Stomach (tissue), 9 donors: Measurements from ENCODE around the gene GLDN. TPM values are rescaled to one million over a fixed set of nuclear protein-coding genes. Genes with fewer than 3 reads are reported as not detected.

ENCODE experiments used
- DNase-seq, 2 donors: peaks; one replicate each; pipeline versions ENCODE4 v3.0.0 to v3.0.0-alpha.2; 2013 to 2019
- H3K27ac ChIP-seq, 5 donors: fragments of 200-600 bp in 4 of 5; sonication (generic) in 4 of 5; one replicate each; pipeline ENCODE4 v1.5.1; 2013 to 2019; ENCODE audit warnings: mild to moderate bottlenecking in 1 of 5, moderate library complexity in 1 of 5
- H3K27me3 ChIP-seq, 3 donors: fragments of 200-600 bp; sonication (generic); one replicate each; pipeline ENCODE4 v1.5.1; 2017 to 2019; ENCODE audit warnings: mixed run types in 1 of 3
- H3K36me3 ChIP-seq, 4 donors: fragments of 200-600 bp; sonication (generic); 1 replicate in 3 of 4; 2 replicates in 1 of 4; pipeline ENCODE4 v1.5.1; 2016 to 2019
- H3K4me1 ChIP-seq, 4 donors: fragments of 200-600 bp; sonication (generic); one replicate each; pipeline ENCODE4 v1.5.1; 2016 to 2019
- H3K4me3 ChIP-seq, 4 donors: fragments of 200-600 bp; sonication (generic) in 3 of 4; one replicate each; pipeline ENCODE4 v1.5.1; 2016 to 2019; ENCODE audit warnings: mild to moderate bottlenecking in 1 of 4
- H3K9me3 ChIP-seq, 4 donors: fragments of 200-600 bp; sonication (generic); one replicate each; pipeline ENCODE4 v1.5.1; 2016 to 2019
- EP300 ChIP-seq: sonication (generic); formaldehyde crosslinking; IDR thresholded peaks from one replicate; pipeline ENCODE4 v1.6.1; 2017; ENCODE audit warnings: antibody characterized with exemption
- POLR2A ChIP-seq, 4 donors: fragments of 450-650 bp; IDR thresholded peaks; one replicate each; pipeline ENCODE4 v1.6.1; 2016; ENCODE audit warnings: antibody characterized with exemption in 4 of 4, control low read depth in 2 of 4, mild to moderate bottlenecking in 1 of 4, moderate library complexity in 1 of 4
- POLR2AphosphoS5 ChIP-seq, 3 donors: sonication (generic); formaldehyde crosslinking; IDR thresholded peaks; one replicate each; pipeline ENCODE4 v1.6.1; 2016; ENCODE audit warnings: antibody characterized with exemption in 3 of 3
- WGBS, 5 donors: extraction: QIAGEN DNeasy Blood & Tissue Kit in 3 of 5; methylation state at CpG; one replicate each; pipeline versions ENCODE4 v1.1.5 to v1.1.7; 2013 to 2018; 5-methylcytosine and 5-hydroxymethylcytosine counted together
- intact Hi-C: fragments of 100-400 bp; cut with DNase I; formaldehyde crosslinking; loops from one replicate; pipeline ENCODE4 v1.15.1; 2023; ENCODE audit warnings: low total_unique reads
- polyA plus RNA-seq, 3 donors: library from polyadenylated mRNA; stranded (reverse); fragments of 200-250 nt; gene quantifications; one replicate each; pipeline ENCODE4 v1.2.3, GENCODE V29; 2013
- total RNA-seq, 5 donors: library from RNA; depleted of rRNA; stranded (reverse); fragments of >200 nt; gene quantifications; one replicate each; pipeline versions ENCODE4 v1.1.0 to v1.2.3, GENCODE V29; 2014 to 2016
- TF ChIP-seq, protein P1 (sequence below), 7 experiments: fragments of 450-650 bp in 4 of 7; fragments of 200-600 bp in 3 of 7; sonication (generic) in 3 of 7; IDR thresholded peaks; one replicate each; pipeline ENCODE4 v1.5.1; 2016 to 2019; ENCODE audit warnings: antibody characterized with exemption in 7 of 7, control low read depth in 2 of 7, mild to moderate bottlenecking in 1 of 7
- donor health status: healthy with polysubstance abuse.
- donor health status: Bipolar disorder and iron deficiency.
- donor health status: healthy.

GLDN gene
- total and polyA plus RNA-seq, 8 donors: 0.23 to 8.7 (median 1.7) TPM; not detected in 1

GRCh38 chr15:51388726-51389125 lies 47.3 kb downstream of the GLDN start:
- Histone ChIP-seq H3K36me3 (no peaks in the 10 kb centered on the region), H3K27ac (no peak overlapping the region), H3K4me3 (no peak overlapping the region), H3K4me1 (no peaks in the 10 kb centered on the region), H3K27me3 (peaks cover 0 to 10% (median 0%) of the 10 kb centered on the region in 3 donors), H3K9me3 (no peaks in the 10 kb centered on the region)
- DNase-seq: no peak
- WGBS, 5 donors: 86 to 97% (median 95%) methylated on average over 7 of the region's 7 CpGs
- TF ChIP-seq POLR2A (IDR thresholded peaks at IDR 0.05) (no peak), EP300 (no peak), POLR2AphosphoS5 (IDR thresholded peaks at IDR 0.05) (no peak)
- TF ChIP-seq, protein P1, sequence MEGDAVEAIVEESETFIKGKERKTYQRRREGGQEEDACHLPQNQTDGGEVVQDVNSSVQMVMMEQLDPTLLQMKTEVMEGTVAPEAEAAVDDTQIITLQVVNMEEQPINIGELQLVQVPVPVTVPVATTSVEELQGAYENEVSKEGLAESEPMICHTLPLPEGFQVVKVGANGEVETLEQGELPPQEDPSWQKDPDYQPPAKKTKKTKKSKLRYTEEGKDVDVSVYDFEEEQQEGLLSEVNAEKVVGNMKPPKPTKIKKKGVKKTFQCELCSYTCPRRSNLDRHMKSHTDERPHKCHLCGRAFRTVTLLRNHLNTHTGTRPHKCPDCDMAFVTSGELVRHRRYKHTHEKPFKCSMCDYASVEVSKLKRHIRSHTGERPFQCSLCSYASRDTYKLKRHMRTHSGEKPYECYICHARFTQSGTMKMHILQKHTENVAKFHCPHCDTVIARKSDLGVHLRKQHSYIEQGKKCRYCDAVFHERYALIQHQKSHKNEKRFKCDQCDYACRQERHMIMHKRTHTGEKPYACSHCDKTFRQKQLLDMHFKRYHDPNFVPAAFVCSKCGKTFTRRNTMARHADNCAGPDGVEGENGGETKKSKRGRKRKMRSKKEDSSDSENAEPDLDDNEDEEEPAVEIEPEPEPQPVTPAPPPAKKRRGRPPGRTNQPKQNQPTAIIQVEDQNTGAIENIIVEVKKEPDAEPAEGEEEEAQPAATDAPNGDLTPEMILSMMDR (IDR thresholded peaks at IDR 0.05): no peak
- intact Hi-C loops: loop anchor here (10.0 kb wide), 2 partner anchors 174 to 224 kb away; no protein-coding TSS in a partner anchor

DNA sequence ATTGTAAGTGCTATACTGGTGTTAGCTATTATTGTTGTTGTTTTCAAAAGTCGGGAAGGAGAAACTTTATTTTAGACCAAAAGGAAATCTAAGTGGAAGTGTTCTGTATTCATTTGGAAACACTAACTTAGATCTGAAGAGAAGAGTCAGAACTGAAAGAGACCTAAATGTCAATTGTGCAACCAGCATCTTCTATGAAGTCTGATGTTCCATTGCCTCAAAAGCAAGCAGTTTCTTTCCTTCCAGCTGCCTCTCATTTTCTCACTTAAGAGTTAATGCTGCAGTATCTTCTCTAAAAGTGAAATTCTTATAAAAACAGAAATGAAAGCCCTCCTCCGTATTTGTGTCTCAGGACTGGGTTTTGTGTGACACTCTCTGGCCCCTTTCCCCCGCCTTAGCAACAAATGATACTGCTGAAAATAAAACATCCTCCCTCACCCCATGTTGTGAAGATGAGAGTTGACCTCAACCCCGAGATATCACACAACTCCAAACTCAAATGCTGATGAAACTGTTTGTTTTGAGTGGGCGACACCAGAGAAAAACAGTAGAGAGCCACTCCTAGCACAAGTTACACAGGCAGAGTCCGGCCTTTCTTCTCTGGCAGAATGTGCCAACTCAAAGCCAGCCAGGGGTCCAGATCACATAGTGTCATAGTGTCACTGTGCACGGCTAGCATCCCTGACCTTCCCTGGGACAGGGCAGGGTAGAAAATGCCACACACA lies 48.9 kb downstream of the GLDN start:
- Histone ChIP-seq H3K9me3 (no peaks in the 10 kb centered on the region), H3K27me3 (no peaks in the 10 kb centered on the region), H3K27ac (no peak overlapping the region), H3K36me3 (no peaks in the 10 kb centered on the region), H3K4me3 (no peak overlapping the region), H3K4me1 (no peaks in the 10 kb centered on the region)
- WGBS, 5 donors: 64 to 79% (median 69%) methylated on average over 7 of the region's 7 CpGs
- no peak for DNase-seq
- intact Hi-C loops: no loop called here
- no peak for TF ChIP-seq EP300
- no peak for TF ChIP-seq POLR2A (IDR thresholded peaks at IDR 0.05)
- TF ChIP-seq POLR2AphosphoS5 (IDR thresholded peaks at IDR 0.05): no peak
- TF ChIP-seq, protein P1 (IDR thresholded peaks at IDR 0.05): no peak

DNA sequence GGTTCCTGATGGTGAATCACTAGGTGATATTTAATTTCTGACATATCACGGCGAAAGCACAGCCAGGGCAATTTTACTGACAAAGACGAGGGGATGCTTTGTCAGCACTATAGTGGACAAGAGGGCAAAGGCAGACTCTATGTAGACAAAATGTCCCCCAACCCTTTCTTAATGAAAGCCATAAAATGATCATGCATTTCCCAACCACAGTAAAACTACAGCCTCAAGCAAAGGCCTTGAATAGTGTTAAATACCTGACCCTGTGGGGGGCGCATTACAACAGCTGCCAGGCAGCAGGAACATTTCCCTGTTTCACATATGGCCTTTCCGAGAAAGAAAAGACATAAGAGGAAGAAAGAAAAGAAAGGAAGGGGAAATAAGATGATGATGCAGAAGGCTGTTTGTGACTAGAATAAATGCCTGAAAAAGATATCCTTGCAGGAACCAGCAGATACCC lies 49.5 kb downstream of the GLDN start:
- no peak for TF ChIP-seq EP300
- no peak for TF ChIP-seq POLR2AphosphoS5 (IDR thresholded peaks at IDR 0.05)
- TF ChIP-seq, protein P1 (IDR thresholded peaks at IDR 0.05): no peak
- no peak for TF ChIP-seq POLR2A (IDR thresholded peaks at IDR 0.05)
- no peak for DNase-seq
- Histone ChIP-seq H3K36me3 (no peaks in the 10 kb centered on the region), H3K27me3 (no peaks in the 10 kb centered on the region), H3K4me3 (no peak overlapping the region), H3K9me3 (no peaks in the 10 kb centered on the region), H3K27ac (no peak overlapping the region), H3K4me1 (no peaks in the 10 kb centered on the region)
- intact Hi-C loops: no loop called here
- 83 to 91% (median 86%) methylated on average over 5 of the region's 5 CpGs for WGBS, 5 donors

GRCh38 chr15:51396921-51397320 lies 55.5 kb downstream of the GLDN start:
- Histone ChIP-seq H3K9me3 (no peaks in the 10 kb centered on the region), H3K27ac (no peak overlapping the region), H3K27me3 (no peaks in the 10 kb centered on the region), H3K36me3 (no peaks in the 10 kb centered on the region), H3K4me3 (no peak overlapping the region), H3K4me1 (no peaks in the 10 kb centered on the region)
- 76 to 94% (median 86%) methylated on average over 2 of the region's 2 CpGs for WGBS, 5 donors
- TF ChIP-seq, protein P1 (IDR thresholded peaks at IDR 0.05): no peak
- TF ChIP-seq POLR2AphosphoS5 (IDR thresholded peaks at IDR 0.05) (no peak), POLR2A (IDR thresholded peaks at IDR 0.05) (no peak), EP300 (no peak)
- no peak for DNase-seq
- intact Hi-C loops: no loop called here
